ENCODE data around the gene WASL. TPM values are rescaled to one million over a fixed set of nuclear protein-coding genes. Genes with fewer than 3 reads are reported as not detected.
A peak's percentile ranks its signal among the peaks of the same experiment; 100 is the strongest.

The WASL gene
- total RNA-seq, 2 donors from 2014 or later, result 37.7 to 64.9 TPM

DNA sequence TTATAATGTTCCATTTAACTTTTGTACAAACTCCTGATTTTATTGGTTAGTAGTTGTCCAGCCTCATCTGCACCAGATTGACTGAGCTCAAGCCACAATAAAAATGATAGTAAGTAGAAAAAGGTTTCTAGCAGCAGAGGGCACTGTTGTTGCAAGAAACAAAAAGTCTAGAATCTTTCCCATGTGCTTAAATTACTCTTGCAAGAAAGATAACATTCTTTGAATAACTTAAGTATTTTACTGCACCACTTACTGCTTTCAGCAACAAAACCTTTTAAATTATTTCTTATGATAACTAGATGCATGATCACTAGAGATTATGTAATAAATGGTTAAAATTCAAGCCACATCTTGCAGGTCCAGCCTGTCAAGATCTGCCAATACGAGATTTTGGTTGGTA lies 66.1 kb downstream of the WASL start:
- H3K27ac ChIP-seq, result no peak overlapping the region
- H3K36me3 ChIP-seq, result peaks cover 0 to 6% of the 10 kb centered on the region in 2 donors

DNA sequence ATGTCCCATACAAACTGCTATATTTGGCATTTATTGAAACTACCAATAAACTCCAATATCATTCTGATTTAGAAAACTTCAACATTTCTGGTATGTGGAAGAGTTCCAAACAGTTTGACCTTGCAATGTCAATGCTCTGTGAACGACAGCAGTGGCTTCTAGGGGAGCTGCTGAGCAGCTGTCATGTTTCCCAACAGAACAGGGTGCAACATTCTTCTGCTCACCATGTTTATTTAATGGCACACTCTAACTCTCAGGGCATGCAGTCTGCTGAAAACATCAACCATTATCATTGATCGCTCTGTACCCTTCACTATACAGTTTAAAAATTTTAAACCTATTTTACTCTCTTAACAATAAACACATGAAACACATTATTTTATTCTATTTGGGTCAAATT lies 67.2 kb downstream of the WASL start:
- Histone ChIP-seq H3K4me1 (replicated peaks) (no peaks in the 10 kb centered on the region), H3K27ac (no peak overlapping the region), H3K36me3 (peaks cover 0 to 6% of the 10 kb centered on the region in 2 donors), H3K4me3 (no peak overlapping the region), H3K27me3 (replicated peaks; ENCODE audit: insufficient read depth) (no peaks in the 10 kb centered on the region), H3K9me3 (no peaks in the 10 kb centered on the region)
- 71% methylated on average over 2 of the region's 2 CpGs for WGBS
- no peak for DNase-seq (ENCODE audit: low spot score)
- intact Hi-C loops (cut with DNase I), result loop anchor here (5.0 kb wide), 1 partner anchor 181 kb away; no protein-coding TSS in a partner anchor
- TF ChIP-seq POLR2A (IDR thresholded peaks at IDR 0.05) (no peak), POLR2AphosphoS5 (IDR thresholded peaks at IDR 0.05) (no peak)
- TF ChIP-seq, protein P1, sequence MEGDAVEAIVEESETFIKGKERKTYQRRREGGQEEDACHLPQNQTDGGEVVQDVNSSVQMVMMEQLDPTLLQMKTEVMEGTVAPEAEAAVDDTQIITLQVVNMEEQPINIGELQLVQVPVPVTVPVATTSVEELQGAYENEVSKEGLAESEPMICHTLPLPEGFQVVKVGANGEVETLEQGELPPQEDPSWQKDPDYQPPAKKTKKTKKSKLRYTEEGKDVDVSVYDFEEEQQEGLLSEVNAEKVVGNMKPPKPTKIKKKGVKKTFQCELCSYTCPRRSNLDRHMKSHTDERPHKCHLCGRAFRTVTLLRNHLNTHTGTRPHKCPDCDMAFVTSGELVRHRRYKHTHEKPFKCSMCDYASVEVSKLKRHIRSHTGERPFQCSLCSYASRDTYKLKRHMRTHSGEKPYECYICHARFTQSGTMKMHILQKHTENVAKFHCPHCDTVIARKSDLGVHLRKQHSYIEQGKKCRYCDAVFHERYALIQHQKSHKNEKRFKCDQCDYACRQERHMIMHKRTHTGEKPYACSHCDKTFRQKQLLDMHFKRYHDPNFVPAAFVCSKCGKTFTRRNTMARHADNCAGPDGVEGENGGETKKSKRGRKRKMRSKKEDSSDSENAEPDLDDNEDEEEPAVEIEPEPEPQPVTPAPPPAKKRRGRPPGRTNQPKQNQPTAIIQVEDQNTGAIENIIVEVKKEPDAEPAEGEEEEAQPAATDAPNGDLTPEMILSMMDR (IDR thresholded peaks at IDR 0.05), result no peak

More for the DNA sequence above, 66.1 kb downstream of the WASL start:
- TF ChIP-seq POLR2A (IDR thresholded peaks at IDR 0.05) (no peak), POLR2AphosphoS5 (IDR thresholded peaks at IDR 0.05) (peak; percentile 7)
- TF ChIP-seq, protein P1 (IDR thresholded peaks at IDR 0.05), result peak in 3 of 4 experiments; percentile 26 to 64 (median 59)
- Histone ChIP-seq H3K27me3 (replicated peaks; ENCODE audit: insufficient read depth) (no peaks in the 10 kb centered on the region), H3K4me3 (no peak overlapping the region), H3K9me3 (no peaks in the 10 kb centered on the region), H3K4me1 (replicated peaks) (no peaks in the 10 kb centered on the region)
- intact Hi-C loops (cut with DNase I), result loop anchor here (2.0 to 5.0 kb wide), 2 partner anchors 66 to 180 kb away; partner anchors contain the start of gene WASL
- DNase-seq (ENCODE audit: low spot score), result peak; percentile 21
- WGBS, result 85% methylated on average over 1 of the region's 1 CpG

DNA sequence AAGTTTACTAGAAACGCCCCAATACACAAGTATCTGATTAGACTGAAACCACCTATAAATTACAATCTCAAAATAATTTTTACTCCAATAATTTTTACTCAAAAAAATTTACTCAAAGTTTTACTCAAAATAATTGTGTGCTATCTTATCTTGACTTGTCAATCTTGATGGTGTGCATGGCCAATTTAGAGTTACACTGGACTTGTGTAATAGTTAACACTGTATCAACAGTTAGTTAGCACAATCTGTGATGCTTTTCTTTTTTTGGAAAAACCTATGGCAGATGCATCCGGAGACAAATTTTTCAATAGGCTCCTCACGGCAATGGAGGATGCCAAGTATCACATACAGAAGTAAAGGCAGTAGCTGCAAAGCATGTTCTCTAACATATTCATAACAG lies 68.2 kb downstream of the WASL start:
- no peak for TF ChIP-seq POLR2A (IDR thresholded peaks at IDR 0.05)
- TF ChIP-seq, protein P1 (IDR thresholded peaks at IDR 0.05), result no peak
- TF ChIP-seq POLR2AphosphoS5 (IDR thresholded peaks at IDR 0.05), result no peak
- intact Hi-C loops (cut with DNase I), result loop anchor here (5.0 kb wide), 1 partner anchor 182 kb away; no protein-coding TSS in a partner anchor
- 90% methylated on average over 3 of the region's 3 CpGs for WGBS
- no peak overlapping the region for H3K4me3 ChIP-seq
- H3K36me3 ChIP-seq, result peaks cover 0 to 6% of the 10 kb centered on the region in 2 donors
- no peaks in the 10 kb centered on the region for H3K27me3 ChIP-seq (replicated peaks; ENCODE audit: insufficient read depth)
- no peaks in the 10 kb centered on the region for H3K9me3 ChIP-seq
- no peak overlapping the region for H3K27ac ChIP-seq
- H3K4me1 ChIP-seq (replicated peaks), result no peaks in the 10 kb centered on the region
- no peak for DNase-seq (ENCODE audit: low spot score)

DNA sequence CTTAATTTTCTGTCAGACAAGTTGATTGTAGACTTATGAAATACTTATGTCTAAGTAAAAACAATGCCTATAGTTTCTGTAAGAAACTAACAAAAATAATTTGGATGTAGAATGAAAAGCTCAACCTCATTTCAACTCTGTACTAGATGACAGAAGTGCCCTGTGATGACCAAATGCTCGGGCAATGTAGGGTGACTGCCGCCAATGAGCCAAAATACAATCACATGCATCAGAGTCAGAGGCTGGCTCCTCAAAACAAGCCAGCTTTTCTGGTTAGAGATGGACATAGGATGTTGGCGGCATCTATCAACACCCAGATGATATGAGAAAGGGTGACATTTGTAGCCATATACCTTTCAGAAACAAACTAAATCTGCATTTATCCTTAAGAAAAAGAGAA lies 69.2 kb downstream of the WASL start:
- 94% methylated on average over 3 of the region's 3 CpGs for WGBS

More for the DNA sequence above, 69.2 kb downstream of the WASL start:
- H3K27ac ChIP-seq, result no peak overlapping the region
- H3K9me3 ChIP-seq, result no peaks in the 10 kb centered on the region
- intact Hi-C loops (cut with DNase I), result loop anchor here (5.0 kb wide), 1 partner anchor 183 kb away; no protein-coding TSS in a partner anchor
- H3K4me1 ChIP-seq (replicated peaks), result no peaks in the 10 kb centered on the region
- no peak overlapping the region for H3K4me3 ChIP-seq
- H3K27me3 ChIP-seq (replicated peaks; ENCODE audit: insufficient read depth), result no peaks in the 10 kb centered on the region
- H3K36me3 ChIP-seq, result peaks cover 0 to 6% of the 10 kb centered on the region in 2 donors
- no peak for DNase-seq (ENCODE audit: low spot score)
- TF ChIP-seq POLR2AphosphoS5 (IDR thresholded peaks at IDR 0.05) (no peak), POLR2A (IDR thresholded peaks at IDR 0.05) (no peak)
- TF ChIP-seq, protein P1 (IDR thresholded peaks at IDR 0.05), result no peak
